ENCODE data around the gene ACTA2.

Gene ACTA2

DNA sequence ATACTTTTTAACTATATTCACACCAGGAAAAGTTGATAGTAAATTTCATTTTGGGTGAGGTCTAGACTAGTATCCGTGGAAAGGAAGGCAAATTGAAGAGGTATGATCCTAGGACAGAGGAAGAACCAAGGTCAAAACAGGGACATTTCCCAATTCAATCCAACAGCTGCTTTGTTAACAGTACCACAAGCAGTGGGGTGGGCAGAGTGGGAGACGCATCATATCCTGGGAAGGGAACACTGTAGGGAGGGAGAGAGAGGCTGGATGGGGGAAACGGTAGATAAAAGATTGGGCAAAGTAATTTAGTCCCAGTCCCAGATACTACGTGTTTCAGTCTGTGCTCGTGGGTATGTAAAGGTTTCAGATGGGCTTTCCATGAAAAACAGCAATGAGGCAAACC lies 28.9 kb upstream of the ACTA2 start:
- DNase-seq (ENCODE audit: low read depth in 2 of 2): no peak

DNA sequence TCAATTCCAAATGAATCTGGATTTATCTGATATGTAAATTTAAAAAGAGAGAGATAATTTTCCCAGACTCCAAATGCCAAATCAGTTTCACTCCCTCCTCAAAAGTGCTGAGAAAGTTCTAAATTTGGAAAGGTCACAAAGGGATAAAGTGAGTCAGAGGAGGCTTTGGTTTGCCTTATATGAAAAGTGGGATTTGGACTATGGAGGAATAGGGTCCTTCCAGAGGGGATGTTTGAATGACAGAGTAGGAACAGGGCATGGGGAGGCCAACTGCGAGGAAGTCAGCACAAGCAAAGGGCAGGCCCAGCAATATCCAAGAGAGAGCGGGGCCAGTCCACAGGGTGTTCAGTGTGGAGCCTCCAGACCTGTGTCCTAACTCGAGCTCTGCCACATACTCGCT lies 28.2 kb upstream of the ACTA2 start:
- no peak for DNase-seq (ENCODE audit: low read depth in 2 of 2)

DNA sequence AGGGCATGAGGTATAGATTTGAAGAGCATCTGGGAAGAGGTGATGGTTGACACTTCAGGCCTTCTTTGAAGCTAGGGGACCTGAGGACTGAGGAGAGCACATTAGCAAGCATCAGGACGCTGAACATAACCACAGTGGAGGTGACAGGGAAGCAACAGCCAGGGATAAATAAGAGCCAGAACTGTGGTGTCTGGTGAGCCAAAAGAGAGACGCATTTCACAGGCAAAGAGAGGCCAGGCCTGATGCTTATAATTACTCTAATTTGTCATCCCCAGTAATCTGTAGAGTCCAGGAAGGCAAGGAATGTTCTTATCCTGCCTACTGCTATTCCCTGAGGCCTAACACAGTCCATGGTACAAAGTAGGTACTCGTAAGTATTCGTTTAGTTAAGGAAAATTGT lies 27.7 kb upstream of the ACTA2 start:
- no peak for DNase-seq (ENCODE audit: low read depth in 2 of 2)

DNA sequence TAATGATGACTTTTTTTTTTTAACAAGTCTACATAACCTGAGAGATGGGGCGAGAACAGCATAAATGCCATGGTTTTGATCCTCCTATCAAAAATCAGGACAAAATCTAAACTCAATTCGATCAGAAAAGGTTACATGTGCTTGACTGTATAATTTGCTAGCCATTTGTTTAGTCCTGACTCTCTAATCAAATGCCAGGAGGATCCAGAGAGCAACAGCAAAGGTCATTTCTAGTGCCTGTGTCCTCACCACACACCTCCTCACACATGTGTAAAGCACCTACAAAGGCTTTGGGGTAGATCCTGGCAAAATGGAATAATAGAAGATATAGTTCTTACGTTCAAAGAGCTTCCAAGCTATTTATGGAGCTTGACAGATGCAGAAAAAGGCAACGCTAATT lies 27.0 kb upstream of the ACTA2 start:
- no peak for DNase-seq (ENCODE audit: low read depth in 2 of 2)

DNA sequence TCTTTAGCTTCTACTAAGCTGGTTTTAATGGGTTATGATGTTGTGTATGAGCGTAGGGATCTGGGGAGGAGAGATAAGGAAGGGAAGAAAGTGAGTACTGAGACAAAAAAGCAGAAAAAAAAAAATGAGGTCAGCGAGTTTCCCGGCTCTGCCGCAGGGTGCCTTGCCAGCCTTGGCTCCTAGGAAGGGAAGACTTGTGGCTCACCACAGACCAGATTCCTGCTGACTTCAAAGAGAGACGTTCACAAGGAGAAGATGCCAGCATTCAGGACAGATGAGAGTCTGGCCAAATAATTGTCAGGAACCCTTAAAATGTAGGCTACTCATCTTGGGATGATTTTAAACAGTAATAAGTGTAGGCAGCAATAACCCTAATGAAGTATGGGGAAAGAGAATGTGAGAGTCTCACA lies 26.6 kb upstream of the ACTA2 start:
- DNase-seq (ENCODE audit: low read depth in 2 of 2): peak; percentile 60

DNA sequence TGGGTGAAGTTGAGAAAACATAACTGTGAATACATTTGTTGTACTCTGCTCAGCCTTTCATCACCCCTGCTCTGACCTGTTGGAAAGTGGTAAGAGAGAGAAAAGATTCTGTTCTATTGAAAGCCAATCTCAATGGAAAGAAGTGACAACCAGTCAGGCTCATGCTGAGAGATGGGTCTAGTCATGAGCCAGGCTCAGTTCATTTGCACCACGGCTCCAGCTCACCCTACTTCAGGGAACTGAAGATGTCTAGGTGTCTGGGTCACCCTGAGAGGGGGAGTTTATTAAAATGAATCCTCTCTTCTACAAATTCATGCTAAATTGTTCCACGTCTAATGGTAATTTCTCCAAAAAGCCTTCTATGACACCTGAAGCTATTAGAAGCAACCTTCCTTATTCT lies 25.9 kb upstream of the ACTA2 start:
- DNase-seq (ENCODE audit: low read depth in 2 of 2): no peak

DNA sequence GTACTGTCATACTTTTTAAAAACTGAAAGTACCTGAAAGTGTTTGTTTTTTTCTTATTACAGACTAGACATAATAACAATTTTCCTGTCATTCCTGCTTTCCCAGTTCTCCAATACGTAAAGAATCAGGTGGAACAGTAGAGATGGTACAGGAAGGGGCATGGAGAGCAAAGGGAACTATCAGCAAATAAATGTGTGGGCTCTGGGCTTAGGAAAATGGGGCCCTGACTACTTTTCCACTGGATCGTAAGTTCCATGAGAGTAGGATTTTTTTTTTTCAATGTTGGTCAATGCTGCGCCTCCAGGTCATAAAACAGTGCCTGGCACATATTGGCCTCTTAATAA lies 22.8 kb upstream of the ACTA2 start:
- DNase-seq (ENCODE audit: low read depth in 2 of 2): no peak

DNA sequence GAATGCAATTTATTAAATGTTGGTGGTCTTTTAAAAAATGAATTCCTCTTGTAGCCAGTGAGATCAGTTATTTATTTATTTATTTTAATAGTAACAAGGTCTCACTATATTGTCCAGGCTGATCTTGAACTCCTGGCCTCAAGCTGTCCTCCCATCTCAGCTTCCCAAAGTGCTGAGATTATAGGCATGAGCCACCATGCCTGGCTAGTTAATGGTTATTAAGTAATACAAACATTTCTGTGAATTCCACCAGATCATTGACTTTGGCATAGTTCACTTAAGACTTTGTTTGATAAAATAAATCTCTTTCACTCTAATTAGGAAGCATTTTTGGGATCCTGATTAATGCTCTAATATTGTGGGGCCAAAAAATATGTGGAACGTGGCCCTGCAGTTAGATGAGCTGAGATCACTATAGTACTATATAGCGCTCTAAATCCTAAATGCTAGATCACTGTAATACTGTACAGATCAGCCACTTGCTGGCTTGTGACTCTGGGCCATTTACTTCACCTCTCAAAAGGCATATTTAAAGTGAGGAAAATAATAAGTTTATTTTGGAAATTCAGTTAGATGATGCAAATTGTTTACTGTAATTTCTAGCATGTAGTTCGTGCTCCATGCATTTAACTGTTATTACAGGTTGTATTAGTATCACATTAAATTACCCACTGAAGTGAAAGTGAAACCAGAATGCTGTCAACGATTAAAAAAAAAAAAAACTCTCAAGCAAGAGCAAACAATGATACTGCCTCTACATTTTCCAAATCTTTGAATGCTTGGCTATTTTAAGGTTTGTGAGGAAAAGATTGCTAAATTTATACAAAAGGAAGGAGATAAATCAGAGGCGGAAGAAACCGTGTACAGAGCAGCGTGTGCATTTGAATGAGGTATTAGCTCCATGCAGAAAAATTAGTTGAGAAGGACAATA lies 22.1 kb upstream of the ACTA2 start:
- no peak for DNase-seq (ENCODE audit: low read depth in 2 of 2)

DNA sequence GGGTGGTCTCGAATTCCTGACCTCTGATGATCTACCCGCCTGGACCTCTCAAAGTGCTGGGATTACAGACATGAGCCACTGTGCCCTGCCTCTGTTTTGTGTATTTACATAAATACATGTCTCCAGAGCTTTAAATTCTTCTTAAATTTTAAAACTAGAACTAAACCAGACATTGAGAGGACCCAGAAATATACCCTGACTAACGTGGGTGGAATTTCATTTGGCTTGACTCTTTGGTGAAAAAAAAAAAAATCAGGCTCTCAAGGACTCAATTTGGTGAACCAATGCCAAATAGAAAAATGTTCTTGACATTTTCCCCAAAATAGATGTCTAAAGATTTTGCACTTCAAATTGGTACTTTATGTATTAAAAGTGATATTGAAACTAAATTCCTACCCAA lies 21.4 kb upstream of the ACTA2 start:
- DNase-seq (ENCODE audit: low read depth in 2 of 2): no peak

DNA sequence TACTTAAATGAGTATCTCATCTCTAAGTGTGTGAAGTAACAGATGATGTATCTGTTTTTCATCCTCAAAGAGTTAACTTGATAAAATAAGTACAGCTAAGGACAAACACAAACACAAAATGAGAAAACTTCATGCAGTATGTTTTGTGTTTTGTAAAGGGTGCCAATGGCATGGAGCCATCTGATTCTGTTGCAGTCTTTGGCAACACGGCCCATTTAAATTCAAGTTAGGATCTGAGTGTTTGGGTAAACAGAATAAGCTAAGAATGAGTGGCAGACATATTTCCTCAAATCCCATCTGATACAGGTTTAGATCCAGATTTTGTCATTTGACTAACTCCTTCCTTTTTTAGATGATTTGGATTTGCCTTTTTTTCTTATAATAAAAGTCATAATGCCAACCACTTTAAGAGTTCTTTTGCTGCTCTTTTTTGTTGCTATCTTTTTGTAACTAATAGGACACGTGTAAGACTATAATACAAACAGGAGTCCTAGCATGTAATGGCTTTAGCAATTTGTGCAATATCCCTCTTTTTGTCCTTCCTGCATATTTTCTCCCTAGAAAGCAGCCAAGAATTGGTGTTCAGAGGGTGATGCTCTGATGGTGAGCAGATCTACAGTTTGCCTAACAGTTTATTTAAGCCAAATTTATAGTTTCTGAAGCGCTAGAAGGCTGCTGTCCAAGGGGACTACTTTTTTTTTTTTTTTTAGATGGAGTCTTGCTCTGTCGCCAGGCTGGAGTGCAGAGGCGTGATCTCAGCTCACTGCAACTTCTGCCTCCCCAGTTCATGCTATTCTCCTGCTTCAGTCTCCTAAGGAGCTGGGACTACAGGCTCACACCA lies 18.9 kb upstream of the ACTA2 start:
- no peak for DNase-seq (ENCODE audit: low read depth in 2 of 2)

DNA sequence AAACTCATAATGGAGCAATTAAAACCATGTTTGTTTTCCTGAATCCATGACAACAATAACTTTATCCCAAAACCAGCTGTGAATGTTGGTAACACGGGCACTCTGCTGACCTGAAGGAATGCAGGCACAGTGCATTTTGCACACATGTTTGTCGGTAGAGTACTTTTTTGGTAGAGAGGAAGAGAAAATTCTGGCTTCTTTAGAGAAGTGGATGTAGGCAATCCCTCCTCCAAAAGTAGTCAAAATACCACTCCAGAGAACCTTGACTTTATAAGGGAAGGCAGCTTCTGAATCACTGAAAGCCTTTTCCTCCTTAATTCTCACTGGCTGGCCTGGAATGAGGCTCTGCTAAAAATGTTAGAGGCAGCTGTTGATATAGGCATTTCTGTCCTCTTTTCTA lies 15.8 kb upstream of the ACTA2 start:
- DNase-seq (ENCODE audit: low read depth in 2 of 2): no peak

DNA sequence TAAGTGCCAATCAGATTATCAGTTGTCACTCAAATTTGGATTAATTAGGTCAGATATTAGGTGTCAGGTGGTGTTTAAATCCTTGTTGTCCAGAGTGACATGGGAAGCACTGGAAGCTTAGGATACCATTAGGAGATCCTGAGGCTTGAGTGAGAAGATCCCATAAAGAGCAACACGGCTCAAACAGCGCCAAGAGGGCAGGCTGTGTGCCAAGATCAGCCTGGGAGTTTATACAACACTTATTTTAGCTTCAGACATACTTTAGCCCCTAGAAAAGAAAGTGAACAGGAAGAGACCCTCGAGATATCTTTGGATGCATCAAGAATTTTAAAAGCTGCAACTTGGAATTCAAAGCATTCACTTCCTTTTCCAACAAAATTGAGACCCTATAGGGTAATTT lies 14.2 kb upstream of the ACTA2 start:
- DNase-seq (ENCODE audit: low read depth in 2 of 2): no peak

DNA sequence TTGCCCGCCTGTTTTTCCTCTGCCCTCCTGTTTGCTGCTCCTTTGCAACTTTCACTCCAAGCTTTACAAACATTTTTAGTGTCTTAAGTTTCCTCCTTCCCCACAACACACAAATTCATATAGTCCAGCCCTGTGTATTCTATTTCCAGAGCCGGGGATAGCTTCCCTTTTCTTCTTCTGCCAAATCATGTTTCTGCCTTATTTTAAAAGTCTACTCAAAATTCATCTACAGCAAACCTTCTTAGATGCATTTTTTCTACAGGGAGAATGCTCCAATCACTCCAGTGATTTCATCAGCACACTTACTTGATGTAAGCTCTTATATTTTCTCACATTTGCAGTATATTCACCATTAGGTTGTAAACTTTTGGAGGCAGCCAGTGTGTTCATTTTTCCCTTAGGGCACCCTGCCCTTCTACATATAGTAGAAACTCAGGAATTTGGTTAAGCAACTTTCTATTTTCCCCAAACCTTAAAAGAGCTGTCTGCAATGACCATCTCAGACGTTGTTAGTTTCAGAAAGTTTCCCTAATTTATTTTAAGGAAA lies 12.4 kb upstream of the ACTA2 start:
- no peak for DNase-seq (ENCODE audit: low read depth in 2 of 2)

DNA sequence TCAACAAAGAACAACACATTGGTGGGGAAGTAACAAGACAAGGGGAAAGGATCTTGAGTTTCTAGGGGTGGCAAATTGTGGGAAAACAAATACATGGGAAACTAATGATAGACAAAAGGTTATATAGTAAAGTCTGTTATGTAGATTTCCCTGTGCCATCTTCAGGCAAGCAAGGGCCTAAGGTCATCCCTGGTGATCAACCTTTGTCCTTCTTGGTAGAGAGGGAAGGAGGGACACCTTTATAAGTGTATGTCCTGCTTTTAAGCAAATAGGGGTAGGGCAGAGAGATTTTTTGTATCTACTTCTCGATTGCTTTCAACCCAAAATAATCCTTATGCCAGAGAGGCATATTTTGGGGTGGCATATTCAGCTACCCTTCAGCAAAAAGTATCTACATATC lies 11.8 kb upstream of the ACTA2 start:
- DNase-seq (ENCODE audit: low read depth in 2 of 2): no peak

DNA sequence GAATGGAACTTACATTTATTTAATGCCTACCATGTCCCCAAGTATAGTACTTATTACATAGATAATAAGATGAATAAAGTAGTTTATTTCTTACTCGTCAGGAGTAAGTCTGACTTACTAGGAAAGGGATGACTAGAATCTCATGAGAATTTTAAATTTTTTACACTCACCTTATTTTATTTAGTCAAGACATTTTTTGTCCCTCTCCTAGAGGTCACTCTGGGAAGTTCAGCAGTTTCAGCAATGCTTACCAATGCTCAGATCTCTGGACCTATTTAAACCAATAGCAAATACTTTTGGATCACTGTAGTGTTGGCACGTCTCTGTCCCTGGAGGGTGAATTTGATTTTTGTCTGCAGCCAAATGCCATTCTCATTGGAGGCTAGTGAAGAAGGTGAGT lies 10.7 kb upstream of the ACTA2 start:
- no peak for DNase-seq (ENCODE audit: low read depth in 2 of 2)

DNA sequence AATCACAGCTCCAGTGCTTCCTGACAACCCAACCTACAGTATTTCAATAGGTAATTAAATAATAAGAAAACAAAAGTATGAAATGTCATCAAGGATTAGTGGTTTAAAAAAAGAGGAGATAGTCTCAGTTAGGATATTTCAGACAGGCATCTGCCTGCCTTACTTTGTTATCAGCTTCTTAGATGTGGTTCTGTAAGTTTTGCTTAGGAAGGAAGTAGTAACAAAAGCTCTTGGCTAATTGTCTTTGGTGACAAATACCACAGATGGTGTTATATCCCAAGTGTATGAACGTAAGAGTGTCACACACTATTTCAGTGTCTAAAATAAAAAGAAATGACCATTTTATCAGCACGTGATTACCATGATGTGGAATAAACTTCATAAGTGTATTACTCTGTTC lies 9.8 kb upstream of the ACTA2 start:
- no peak for DNase-seq (ENCODE audit: low read depth in 2 of 2)

DNA sequence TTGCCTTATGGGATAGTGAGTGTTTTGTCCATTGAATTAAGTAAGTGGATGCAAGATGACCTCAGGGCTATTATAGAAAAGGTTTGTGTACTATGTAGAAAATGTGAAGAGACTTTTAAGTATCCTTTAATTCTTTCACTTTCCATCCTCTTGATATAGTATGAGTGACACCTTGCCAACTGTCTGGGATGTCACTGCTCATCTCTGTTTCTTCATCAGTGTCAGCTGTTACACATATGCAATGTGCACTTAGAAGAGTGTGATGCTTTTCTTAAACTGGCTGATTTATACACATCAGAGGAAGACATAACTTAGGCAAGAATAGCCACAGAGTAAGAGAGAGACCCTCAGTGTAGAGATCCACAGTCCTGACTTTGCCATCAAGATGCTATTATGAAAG lies 8.7 kb upstream of the ACTA2 start:
- no peak for DNase-seq (ENCODE audit: low read depth in 2 of 2)

DNA sequence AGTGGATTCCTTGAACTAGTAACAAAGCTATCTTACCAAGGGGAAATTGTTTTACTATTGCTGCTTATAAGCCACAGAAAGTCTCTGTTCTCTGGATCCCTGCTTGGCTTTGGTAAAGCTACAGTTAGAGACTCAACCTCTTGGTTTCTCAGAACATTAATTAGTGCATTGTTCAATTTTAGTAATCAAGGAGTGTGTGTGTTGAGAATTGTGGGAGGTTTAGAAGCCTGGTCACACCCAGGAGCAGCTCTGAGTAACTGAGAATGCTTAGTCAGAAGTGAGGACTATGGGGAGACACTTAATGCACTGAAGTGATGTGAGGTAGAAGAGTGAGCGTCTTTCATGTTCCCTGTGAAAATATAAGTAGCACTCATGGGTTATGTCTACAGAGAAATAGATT lies 8.2 kb upstream of the ACTA2 start:
- no peak for DNase-seq (ENCODE audit: low read depth in 2 of 2)

DNA sequence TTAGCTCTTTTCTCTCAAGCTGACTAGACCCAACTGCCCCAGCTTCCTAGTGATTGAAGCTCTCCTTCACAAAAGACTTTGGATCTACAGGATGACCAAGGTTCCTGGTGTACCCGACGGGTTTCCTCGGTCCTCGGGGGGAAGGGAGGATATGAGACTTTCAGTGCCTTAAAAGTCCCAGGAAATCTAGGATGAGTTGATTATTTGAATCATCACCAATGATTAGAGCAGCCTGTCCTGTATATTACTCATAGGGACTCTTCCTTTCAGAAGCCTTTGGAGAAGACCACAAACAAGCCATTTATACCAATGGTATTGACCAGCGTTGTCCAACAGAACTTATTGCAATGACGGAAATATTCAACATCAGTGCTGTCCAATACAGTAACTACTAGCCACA lies 6.1 kb upstream of the ACTA2 start:
- no peak for DNase-seq (ENCODE audit: low read depth in 2 of 2)

DNA sequence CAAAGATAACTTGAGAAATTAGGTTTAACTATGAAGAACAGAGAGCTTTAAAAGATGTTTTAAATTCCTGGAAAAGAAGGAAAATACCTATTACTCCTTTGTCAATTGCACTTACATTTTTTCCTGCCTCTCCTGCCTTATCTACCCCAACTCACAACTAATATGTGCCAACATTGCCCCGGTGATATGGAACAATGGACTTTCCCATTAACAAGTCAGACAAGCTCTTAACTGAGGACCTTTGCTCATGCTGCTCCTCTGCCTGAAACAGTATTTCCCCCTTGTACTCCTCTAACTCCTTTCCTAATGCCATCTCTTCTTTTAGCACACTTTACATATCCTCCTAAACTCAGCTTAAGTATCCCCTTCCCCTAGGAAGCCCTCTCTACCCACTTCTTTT lies 4.8 kb upstream of the ACTA2 start:
- no peak for DNase-seq (ENCODE audit: low read depth in 2 of 2)

DNA sequence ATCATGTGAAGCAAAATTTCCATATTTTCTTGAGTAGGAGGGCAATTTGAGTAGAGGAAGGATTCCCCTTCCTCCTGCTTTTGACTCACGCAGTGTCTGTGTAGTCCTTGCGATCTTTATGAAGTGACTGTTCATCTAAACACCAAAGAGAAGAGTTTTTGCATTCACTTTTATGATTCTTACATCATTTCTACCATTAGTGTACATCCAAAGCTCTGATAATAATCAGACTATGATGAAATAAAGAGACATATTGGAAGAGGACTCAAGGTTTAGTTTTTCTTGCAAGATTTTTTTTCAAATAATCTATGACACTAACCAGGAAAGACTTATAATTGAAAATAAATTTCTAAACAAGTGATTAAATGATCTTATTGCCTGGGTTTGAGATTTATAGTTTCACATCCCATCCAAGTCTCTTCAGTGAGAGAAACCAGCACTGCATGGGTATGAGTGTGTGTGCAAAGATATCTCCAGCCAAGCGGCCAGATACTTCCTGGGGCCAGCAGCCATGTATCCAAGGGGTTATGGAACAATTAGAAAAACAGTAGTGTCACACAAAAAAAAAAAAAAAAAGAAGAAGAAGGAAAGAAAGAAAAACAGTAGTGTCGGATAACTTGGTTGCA lies 2.0 kb upstream of the ACTA2 start:
- no peak for DNase-seq (ENCODE audit: low read depth in 2 of 2)

DNA sequence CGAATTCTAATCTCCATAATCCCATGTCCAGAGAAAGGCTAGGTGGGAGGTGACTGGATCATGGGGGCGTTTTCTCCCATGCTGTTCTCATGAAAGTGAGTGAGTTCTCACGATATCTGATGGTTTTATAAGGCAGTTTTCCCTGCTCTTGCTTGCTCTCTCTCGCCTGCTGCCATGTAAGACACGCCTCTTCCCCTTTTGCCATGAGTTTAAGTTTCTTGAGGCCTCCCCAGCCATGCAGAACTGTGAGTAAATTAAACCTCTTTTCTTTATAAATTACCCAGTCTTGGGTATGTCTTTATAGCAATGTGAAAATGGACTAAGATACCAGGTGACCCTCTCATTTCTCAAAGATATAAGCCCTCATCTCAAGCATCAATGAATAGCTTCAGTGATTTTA lies 1.1 kb upstream of the ACTA2 start:
- DNase-seq (ENCODE audit: low read depth in 2 of 2): no peak

Measured in fibroblast of skin of left biceps (primary cell).